HG02759 (cell line): ENCODE measurements around the gene SMARCAD1.
A peak's percentile ranks its signal among the peaks of the same experiment; 100 is the strongest.
"Not testable (repeated sequence)": the region's sequence is repeated elsewhere in the genome, so short reads cannot be mapped to it uniquely, and the experiment has no call there.

Experiments used
- ATAC-seq: cut with Tn5 transposase; IDR thresholded peaks from one replicate; pipeline ENCODE4 v1.9.1; 2021; ENCODE audit warnings: mild to moderate bottlenecking, moderate library complexity; ENCODE audit not compliant: unreplicated experiment

SMARCAD1 gene

DNA sequence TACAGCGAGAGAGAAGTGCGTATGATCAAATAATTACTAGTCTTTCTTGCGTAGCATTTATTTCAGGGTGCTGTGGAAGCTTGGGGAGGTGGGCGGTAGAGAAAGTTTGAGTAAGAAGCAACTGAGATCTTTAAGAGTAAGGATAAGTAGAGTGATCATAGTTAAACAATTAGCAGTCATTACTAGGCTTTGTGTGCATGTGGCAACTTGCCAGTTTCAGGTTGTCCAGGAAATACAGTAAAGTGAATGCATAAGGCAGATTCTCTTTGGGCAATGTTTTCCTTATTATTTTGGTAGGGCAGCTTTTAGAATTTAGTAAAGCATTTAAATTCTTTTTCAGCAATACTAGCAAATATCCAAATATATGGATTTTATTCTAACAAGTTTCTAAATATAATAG, 78.0 kb downstream of the SMARCAD1 start:
- no peak for ATAC-seq

DNA sequence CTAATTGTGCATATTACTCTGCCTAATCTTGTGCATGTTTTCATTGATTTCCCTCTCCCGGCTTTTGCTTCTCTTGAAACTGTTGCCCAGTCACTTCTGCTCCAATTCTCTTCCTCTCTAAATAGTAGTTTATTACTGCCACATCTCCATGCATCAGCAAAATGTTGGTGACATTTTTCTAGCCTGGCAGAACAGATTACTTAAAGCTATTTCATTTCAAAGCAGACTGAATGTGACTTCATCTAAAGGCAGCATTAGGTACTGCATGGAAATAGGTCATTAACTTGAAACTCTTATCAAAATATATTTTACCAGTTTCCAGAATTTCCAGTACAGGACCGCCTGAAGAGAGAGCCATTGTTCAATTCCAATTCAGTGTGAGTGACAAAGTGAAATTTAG, 82.6 kb downstream of the SMARCAD1 start:
- ATAC-seq = no peak

DNA sequence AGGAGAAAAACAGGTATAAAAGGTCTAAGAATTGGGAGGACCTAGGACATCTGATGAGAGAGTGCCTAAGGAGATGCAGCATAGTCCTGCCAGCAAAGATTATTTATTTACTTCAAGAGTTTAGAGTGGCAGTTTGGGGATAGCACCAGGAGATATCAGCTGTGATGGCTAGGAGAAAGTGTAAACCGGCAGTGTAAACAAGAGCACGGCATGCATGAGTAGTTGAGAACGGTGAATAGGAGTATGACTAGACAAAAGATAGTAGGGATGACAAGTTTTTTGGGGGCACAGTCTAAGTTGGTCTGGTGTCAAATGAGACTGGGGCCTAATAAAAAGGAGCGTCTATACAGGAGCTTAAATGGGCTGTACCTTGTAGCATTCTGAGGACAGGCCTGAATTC, 86.3 kb downstream of the SMARCAD1 start:
- ATAC-seq = not testable (repeated sequence)

DNA sequence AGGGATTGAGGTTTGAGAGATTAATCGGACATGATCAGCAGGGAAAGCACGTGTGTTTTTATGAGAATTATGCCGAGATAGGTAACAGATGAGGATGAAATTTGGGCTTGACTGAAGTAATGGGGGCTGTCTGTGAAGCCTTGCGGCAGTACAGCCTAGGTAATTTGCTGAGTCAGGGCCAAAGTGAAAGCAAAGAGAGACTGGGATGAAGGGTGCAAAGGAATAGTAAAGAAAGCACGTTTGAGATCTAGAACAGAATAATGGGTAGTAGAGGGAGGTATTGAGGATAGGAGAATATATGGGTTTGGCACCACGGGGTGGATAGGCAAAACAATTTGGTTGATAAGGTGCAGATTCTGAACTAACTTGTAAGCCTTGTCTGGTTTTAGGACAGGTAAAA, 87.8 kb downstream of the SMARCAD1 start:
- not testable (repeated sequence) for ATAC-seq

DNA sequence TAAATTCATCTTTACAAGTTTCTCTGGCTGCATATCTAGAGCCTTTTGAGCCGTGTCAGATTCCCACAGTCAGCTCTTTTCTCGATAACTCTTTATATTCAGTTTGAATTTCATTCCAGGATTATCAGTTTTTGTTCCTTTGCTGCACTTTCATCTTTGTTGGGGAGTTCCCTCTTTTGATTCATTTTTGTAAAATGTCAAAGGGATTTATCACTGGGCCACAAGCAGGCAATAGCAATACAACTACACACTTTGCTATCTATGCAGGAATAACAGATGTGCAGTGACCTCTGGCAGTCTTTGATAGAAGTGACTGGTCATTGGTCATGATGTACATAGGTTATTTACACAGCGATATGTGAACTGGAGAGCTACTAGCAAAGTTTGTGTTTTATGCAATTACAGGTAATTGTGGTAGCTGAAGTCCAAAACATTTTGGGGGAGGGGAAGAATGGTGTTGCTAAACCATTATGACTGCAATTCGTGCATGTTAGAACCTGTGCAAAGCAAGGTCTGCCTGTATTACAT, 91.1 kb downstream of the SMARCAD1 start:
- ATAC-seq = no peak

DNA sequence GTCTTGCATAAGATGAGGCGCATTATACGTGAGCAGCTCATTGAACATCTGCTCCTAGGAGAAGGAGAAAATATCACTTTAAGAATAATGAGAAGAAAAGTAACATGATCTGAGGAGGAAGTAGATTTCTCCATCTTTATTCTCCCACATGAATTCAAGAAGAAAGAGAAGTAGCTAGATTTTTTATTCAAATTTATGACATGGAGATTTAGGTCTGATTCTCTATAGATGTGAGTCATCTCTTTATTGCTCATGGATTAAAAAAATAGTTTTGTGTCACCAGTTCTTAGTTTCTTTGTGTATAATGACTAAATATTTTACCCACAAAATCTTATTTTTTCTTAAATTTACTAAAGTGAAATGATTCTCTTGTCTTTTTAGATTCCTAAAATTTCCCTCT, 94.5 kb downstream of the SMARCAD1 start:
- ATAC-seq = no peak

DNA sequence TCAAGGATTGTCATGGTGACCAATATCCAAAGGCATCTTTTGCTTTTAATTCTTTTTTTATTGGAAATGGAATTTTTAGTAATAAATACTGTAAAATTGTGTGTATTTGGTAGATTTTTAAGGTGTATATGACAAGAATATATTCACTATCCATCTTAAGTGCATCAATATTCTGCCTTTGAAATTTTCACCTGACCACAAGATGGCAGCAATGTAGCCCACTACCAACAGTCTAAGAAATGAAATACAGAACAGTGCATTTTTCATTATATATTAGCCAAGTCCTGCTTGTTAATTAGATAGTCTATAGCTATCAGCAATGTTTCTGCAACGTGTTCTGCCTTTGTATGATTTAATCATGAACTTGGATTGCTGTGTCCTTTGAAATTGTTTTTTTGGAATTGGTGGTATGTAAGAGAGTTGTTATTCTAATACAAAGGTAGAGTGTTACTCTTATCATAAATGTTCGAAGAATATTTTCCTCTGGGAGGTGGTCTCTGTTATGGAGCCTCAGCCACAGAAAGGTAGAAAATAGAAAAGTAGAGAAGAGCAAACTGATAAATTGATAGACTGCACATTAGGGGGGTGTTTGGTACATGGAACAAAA, 96.8 kb downstream of the SMARCAD1 start:
- peak; percentile 65 for ATAC-seq

DNA sequence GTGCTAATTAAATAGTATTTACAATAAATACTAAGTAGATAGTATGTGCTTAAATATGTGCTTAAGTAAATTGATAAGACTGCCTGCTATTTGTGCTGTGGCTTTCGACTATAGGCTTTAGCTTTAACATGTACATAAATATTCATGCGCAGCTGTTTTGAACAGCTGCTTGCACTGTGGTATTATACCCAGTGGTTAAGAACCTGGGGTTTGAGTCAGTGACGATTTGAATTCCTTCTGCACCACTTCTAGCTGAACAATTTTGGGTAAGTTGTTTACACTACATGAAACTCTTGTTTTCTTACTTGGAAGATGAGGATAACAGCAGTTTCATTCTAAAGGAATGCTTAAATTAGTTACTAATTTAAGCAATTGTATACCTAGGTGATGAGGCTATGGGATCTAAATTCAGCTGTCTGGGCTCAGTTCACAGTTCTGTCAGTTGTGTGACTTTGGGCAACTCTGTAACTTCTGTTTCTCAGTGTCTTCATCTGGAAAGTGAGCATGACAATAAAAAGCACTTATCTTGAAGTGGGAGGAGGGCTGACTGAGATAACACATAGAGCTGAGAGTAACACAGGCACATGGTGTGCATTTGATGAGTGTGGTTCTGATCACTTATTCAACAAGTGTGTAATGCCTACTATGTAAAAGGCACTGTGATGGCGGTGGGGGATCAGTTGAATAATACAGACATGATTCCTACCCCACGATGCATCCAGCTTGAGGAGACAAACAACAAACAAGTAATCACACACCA, 98.0 kb downstream of the SMARCAD1 start:
- no peak for ATAC-seq

DNA sequence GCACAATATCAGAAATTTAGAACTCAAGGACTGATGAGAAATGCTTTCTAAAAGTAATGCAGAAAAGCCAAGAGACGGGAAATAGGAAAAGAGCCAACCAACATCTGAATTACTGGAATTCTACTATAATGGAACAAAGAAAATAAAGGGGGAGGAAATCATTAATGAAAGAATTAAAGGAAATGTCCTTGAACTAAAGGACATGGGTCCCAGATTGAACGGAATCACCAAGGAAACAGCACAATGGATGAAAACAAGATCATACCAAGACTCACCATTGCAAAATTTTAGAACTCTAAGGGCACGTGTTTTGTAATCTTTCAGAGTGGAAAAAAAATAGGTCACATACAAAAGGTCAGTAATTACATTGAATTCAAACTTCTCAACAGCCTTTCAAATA, 99.0 kb downstream of the SMARCAD1 start:
- no peak for ATAC-seq

DNA sequence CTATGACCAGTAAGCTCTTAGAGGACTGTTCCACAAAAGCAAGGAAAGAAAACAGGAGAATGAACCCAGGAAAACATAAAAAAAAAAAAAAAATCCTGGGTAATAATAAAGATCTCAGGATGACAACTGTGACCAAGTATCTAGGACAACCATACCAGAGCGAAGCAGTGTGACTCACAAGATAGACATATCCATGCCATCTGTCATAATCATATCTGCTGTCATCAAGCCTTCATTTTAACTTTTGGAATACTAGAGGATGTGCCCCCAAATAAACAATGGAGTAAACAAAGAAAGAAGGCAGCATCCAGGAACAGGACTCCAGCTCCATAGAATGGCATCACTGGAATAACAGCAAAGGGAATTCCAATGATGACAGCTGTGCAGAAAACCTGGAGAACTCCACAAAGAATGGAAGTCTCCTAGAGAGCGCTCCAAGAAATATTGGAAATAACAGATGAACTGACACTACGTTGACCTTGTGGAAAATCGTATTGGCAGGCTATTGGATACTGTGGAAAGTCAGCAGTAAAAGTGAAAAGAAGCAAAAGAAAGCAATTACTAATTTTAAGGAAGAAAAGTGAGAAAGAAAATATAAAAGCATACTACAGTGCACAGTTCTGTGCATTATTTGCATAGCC, 99.7 kb downstream of the SMARCAD1 start:
- no peak for ATAC-seq

DNA sequence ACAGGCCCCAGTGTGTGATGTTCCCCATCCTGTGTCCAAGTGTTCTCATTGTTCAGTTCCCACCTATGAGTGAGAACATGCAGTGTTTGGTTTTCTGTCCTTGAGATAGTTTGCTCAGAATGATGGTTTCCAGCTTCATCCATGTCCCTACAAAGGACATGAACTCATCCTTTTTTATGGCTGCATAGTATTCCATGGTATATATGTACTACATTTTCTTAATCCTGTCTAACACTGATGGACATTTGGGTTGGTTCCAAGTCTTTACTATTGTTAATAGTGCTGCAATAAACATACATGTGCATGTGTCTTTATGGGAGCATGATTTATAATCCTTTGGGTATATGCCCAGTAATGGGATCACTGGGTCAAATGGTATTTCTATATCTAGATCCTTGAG, 112.3 kb downstream of the SMARCAD1 start:
- ATAC-seq = not testable (repeated sequence)

DNA sequence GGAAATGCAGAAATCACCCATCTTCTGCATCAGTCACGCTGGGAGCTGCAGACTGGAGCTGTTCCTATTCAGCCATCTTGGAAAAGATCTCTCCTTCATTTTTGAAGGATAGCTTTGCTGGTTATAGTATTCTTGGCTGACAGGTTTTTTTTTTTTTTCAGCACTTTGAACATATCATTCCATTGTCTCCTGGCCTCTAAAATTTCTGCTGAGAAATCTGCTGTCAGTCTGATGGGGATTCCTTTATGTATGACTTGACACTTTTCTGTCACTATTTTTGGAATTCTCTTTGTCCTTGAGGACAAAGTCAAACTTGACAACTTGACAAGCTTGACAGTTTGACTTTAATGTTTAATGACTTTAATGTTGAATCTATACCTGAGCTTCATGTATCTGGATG, 118.2 kb downstream of the SMARCAD1 start:
- no peak for ATAC-seq

DNA sequence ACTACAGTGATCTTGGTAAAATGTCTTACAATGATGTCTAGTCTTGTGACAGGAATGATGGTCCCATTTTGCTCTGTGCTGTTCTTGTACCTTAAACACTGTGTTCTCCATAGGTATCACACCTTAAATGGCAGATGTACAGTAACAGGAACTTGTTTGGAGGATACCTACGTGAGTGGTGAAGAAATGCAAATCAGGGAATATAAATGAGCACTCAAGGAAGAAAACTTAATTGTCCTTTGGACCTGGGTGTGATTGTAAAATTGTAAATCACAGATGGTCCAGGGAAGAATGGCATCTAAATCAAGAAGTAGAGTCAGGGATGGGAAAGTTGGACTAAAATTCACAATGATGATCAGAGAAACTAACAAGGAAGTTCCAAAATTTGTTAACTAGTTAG, 122.3 kb downstream of the SMARCAD1 start:
- no peak for ATAC-seq

DNA sequence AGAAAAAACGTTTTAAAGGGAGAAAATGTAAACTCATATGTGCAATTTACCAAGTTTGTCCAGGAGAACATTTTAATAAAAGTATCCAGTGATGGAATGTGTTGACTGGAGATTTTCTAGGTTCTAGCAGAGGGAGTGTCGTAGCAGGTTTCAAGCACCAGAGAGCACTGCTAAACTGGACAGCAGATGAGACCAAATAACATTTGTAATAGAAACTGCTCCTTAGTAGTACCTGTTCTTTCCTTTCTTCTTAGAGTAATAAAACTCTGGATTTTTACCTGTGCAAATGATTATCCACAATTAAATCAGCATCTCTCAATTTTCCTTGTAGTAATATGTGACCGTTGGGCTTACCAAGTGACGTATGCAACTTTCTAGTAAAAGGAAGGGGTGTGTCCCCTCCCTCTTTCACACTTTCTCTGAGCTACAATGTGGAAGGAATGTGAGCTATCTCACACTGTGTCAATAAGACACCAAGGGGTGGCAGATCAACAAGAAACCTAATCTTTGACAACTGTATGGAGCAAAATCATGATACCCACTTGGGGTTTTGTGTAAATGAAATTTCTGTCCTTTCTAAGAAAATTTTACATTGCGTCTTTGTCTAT, 125.4 kb downstream of the SMARCAD1 start:
- ATAC-seq = no peak

DNA sequence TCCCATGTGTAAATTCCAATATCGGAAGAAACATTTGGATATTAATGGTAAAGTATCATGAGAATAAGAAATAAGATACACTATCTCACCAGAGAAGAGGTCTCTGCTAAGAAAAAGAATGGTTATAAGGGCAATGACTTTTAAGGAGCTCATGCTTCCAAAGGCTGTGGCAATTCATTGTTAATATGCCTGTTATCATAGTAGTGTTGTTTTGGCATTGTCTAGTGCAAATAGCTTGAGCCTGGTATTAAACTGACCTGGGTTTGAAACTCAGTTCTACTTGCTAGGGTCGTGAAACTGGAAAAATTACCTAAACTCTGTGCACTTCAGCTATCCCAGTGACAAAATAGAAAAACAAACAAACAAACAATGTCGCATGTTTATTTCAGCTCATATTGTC, 126.2 kb downstream of the SMARCAD1 start:
- no peak for ATAC-seq

DNA sequence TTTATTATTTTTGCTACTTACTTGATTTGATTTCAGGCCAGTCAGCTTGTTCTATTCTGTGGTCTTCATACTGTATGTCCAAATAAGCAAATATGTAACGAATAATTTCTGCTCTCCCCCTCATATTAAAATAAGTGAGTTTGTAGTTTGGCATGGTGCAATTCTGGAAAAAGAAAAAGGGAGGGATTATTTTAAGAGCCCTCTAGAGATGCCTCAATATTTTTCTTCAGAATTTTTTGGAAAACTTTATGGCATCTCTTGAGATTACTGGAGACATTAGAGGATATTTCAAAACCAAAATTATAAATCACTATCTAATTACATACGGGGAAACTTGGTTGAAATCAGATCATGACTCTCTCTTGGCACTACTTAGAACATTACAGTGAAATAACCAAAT, 126.8 kb downstream of the SMARCAD1 start:
- no peak for ATAC-seq

DNA sequence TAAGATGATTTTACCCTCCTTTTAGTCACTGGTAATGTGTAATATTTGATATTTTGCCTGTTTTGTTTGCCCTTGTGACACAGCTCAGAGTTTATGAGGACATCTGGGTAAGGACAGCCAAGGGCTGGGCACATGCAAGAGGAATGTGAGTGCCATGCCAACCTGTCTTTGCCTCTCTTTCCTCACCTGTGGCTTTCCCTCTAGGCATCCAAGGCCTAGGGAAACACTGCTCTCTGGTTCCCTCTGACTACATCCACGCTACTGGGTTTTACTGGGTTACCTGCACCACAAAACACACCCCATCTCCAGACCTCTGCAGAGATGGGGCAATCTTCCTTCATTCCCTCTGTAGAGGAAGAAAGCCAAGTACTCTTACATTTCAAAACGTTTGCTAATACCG, 127.3 kb downstream of the SMARCAD1 start:
- no peak for ATAC-seq

DNA sequence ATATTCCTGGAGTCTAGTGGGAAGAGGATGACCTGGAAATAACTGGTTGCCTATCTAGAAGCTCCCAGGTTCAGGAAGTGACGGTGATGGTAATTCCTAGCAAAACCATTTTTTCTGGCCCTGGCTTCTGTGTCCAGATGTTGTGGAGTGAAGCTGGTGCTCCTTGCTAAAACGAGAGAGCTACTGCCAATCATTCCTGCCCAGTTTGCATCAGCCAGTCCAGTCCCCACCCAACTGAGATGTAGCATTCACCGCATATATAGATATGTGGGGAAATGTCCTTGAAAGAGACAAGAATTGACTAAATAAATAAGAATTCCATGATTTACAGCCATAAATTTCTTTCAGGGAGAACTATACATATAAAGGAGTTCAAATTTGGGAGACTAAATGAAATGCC, 128.6 kb downstream of the SMARCAD1 start:
- no peak for ATAC-seq

DNA sequence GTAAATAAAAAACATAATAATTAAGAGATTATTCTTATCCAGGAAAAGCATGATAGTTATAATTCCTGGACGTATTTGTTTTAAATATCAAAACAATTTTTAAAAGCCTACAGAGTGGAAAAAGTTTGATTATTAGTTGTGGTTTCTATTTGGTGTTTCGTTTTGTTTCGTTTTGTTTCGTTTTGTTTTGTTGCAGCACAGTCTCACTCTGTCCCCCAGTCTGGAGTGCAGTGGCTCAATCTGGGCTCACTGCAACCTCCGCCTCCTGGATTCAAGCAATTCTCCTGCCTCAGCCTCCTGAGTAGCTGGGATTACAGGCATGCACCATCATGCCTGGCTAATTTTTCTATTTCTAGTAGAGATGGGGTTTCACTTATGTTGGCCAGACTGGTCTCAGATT, 129.1 kb downstream of the SMARCAD1 start:
- ATAC-seq = not testable (repeated sequence)

DNA sequence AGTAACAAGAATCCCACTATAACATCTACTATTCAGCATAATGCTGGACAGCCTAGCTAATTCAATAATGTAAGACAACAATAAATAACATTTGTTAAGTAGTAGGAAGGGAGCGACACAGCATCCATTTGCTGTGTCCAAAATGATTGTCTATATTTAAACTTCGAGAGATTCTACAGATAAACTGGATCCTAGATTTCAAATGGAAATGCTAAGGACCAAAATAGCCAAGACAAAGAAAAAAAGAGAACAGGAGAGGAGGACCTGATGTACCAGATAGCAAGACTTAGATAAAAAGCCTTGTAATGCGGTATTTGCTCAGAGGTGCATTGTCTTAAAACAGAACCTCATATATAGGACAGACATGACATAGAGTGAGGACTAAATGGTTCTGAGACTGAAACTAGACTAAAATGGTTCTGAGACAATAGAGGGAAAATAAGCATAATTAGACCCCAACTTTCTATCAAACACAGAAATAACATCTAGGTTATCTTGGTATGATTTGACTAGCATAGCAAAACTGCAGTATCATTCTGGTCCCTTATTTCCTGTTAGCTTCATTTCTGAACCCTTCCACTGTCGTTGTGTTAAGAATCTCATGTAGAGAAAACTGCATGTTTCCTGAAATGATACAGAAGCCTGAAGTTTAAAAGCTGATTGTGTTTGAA, 131.2 kb downstream of the SMARCAD1 start:
- ATAC-seq = peak; percentile 65

DNA sequence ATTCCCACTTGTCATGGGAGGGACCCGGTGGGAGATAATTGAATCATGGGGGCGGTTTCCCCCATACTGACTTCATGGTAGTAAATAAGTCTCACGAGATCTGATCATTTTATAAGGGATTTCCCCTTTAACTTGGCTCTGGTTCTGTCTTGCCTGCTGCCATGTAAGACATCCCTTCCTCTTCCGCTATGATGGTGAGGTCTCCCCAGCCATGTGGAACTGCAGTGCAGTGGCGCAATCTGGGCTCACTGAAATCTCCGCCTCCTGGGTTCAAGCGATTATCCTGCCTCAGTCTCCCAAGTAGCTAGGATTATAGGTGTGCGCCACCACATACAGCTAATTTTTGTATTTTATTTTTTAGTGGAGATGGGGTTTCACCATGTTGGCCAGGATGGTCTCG, 132.1 kb downstream of the SMARCAD1 start:
- no peak for ATAC-seq
